ENCODE data around the gene MYO1E.

GRCh38 chr15:59299929-59300617 is 72.6 kb downstream of the MYO1E start:
- TF ChIP-seq CTCF (conservative IDR thresholded peaks at IDR 0.05; ENCODE audit: low read depth, low read length) (no peak), EZH2 (IDR thresholded peaks at IDR 0.05; ENCODE audit: low read length, unreplicated experiment) (no peak), EZH2phosphoT487 (IDR thresholded peaks at IDR 0.05; ENCODE audit: borderline replicate concordance, low read length) (no peak)
